NCI-H226 (cell line): Measurements from ENCODE around the gene GLDN.

Source experiments
- DNase-seq: peaks from one replicate; pipeline ENCODE4 v3.0.0-alpha.2; 2015

GLDN gene

GRCh38 chr15:51363383-51363782 lies 21.9 kb downstream of the GLDN start:
- no peak for DNase-seq

GRCh38 chr15:51365417-51365816 lies 24.0 kb downstream of the GLDN start:
- DNase-seq, result no peak

- DNase-seq, result no peak
These were observed 24.6 kb downstream of the GLDN start for GRCh38 chr15:51366071-51366470.

- peak; percentile 45 for DNase-seq
These were observed 25.5 kb downstream of the GLDN start for GRCh38 chr15:51366920-51367319.

GRCh38 chr15:51367322-51367976 lies 26.0 kb downstream of the GLDN start:
- no peak for DNase-seq

- no peak for DNase-seq
These were observed 26.9 kb downstream of the GLDN start for GRCh38 chr15:51368307-51368706.

GRCh38 chr15:51368751-51369450 lies 27.4 kb downstream of the GLDN start:
- peak; percentile 44 for DNase-seq

GRCh38 chr15:51369451-51369761 lies 28.0 kb downstream of the GLDN start:
- no peak for DNase-seq

- DNase-seq, result no peak
These were observed 29.8 kb downstream of the GLDN start for GRCh38 chr15:51371266-51371665.

- DNase-seq, result no peak
These were observed 32.7 kb downstream of the GLDN start for GRCh38 chr15:51374131-51374530.

- peak; percentile 53 for DNase-seq
These were observed 34.6 kb downstream of the GLDN start for GRCh38 chr15:51375966-51376640.

GRCh38 chr15:51377038-51377786 lies 35.8 kb downstream of the GLDN start:
- DNase-seq, result peak; percentile 42

GRCh38 chr15:51378406-51378805 lies 37.0 kb downstream of the GLDN start:
- no peak for DNase-seq

- DNase-seq, result no peak
These were observed 37.9 kb downstream of the GLDN start for GRCh38 chr15:51379390-51379789.

- DNase-seq, result peak; percentile 62
These were observed 39.7 kb downstream of the GLDN start for GRCh38 chr15:51380999-51381806.

- peak; percentile 50 for DNase-seq
These were observed 41.3 kb downstream of the GLDN start for GRCh38 chr15:51382787-51383186.

- DNase-seq, result no peak
These were observed 44.6 kb downstream of the GLDN start for GRCh38 chr15:51386029-51386428.

GRCh38 chr15:51386486-51386885 lies 45.0 kb downstream of the GLDN start:
- DNase-seq, result no peak

GRCh38 chr15:51386960-51387698 lies 45.7 kb downstream of the GLDN start:
- no peak for DNase-seq

GRCh38 chr15:51387699-51388041 lies 46.2 kb downstream of the GLDN start:
- DNase-seq, result no peak

GRCh38 chr15:51388726-51389125 lies 47.3 kb downstream of the GLDN start:
- no peak for DNase-seq
